Measurements from ENCODE around the gene PIANP.

- no peak for TF ChIP-seq CTCF (IDR thresholded peaks at IDR 0.05)
- TF ChIP-seq POLR2A (IDR thresholded peaks at IDR 0.05): no peak
Observed at GRCh38 chr12:6725350-6725749, 24.7 kb upstream of the PIANP start.
